ENCODE results near the gene ZFPL1.

The ZFPL1 gene

GRCh38 chr11:65121865-65122696, 38.1 kb downstream of the ZFPL1 start, which contains the start of the genes FAU and MRPL49:
Gene FAU, minus strand, starts transcription at chr11:65122134. Its CDS starts 321 bp downstream, at chr11:65121813.
Gene MRPL49, plus strand, starts transcription at chr11:65122321. Its CDS starts 26 bp downstream, at chr11:65122347.
- Mint-ChIP-seq H3K36me3 (ENCODE audit: low read depth) (peaks cover 70% of the 10 kb centered on the region), H3K9me3 (no peaks in the 10 kb centered on the region), H3K27ac (peak within 1 kb of the TSS; percentile 97), H3K4me3 (peak within 1 kb of the TSS; percentile 100), H3K4me1 (ENCODE audit: low read depth) (peaks cover 61% of the 10 kb centered on the region), H3K27me3 (no peaks in the 10 kb centered on the region)

- H3K4me1 Mint-ChIP-seq (ENCODE audit: low read depth): peaks cover 44% of the 10 kb centered on the region
- no peaks in the 10 kb centered on the region for H3K9me3 Mint-ChIP-seq
- H3K36me3 Mint-ChIP-seq (ENCODE audit: low read depth): peaks cover 55% of the 10 kb centered on the region
- H3K27ac Mint-ChIP-seq: peak overlapping the region; percentile 69
- no peaks in the 10 kb centered on the region for H3K27me3 Mint-ChIP-seq
- peak overlapping the region; percentile 68 for H3K4me3 Mint-ChIP-seq
Observed at GRCh38 chr11:65124480-65125196, 40.6 kb downstream of the ZFPL1 start.

GRCh38 chr11:65125197-65126056, 41.4 kb downstream of the ZFPL1 start:
- Mint-ChIP-seq H3K36me3 (ENCODE audit: low read depth) (peaks cover 47% of the 10 kb centered on the region), H3K9me3 (no peaks in the 10 kb centered on the region), H3K4me1 (ENCODE audit: low read depth) (peaks cover 38% of the 10 kb centered on the region), H3K27me3 (no peaks in the 10 kb centered on the region), H3K27ac (no peak overlapping the region), H3K4me3 (no peak overlapping the region)

GRCh38 chr11:65126624-65127274, 42.7 kb downstream of the ZFPL1 start:
- H3K36me3 Mint-ChIP-seq (ENCODE audit: low read depth): peaks cover 41% of the 10 kb centered on the region
- H3K27ac Mint-ChIP-seq: peak overlapping the region; percentile 15
- no peaks in the 10 kb centered on the region for H3K9me3 Mint-ChIP-seq
- peaks cover 33% of the 10 kb centered on the region for H3K4me1 Mint-ChIP-seq (ENCODE audit: low read depth)
- no peaks in the 10 kb centered on the region for H3K27me3 Mint-ChIP-seq
- no peak overlapping the region for H3K4me3 Mint-ChIP-seq

- peaks cover 33% of the 10 kb centered on the region for H3K36me3 Mint-ChIP-seq (ENCODE audit: low read depth)
- no peaks in the 10 kb centered on the region for H3K27me3 Mint-ChIP-seq
- H3K4me1 Mint-ChIP-seq (ENCODE audit: low read depth): peaks cover 34% of the 10 kb centered on the region
- no peaks in the 10 kb centered on the region for H3K9me3 Mint-ChIP-seq
- no peak overlapping the region for H3K27ac Mint-ChIP-seq
- no peak overlapping the region for H3K4me3 Mint-ChIP-seq
Observed at GRCh38 chr11:65127473-65128181, 43.6 kb downstream of the ZFPL1 start.

- H3K4me3 Mint-ChIP-seq: no peak overlapping the region
- H3K27ac Mint-ChIP-seq: no peak overlapping the region
Observed at GRCh38 chr11:65128182-65129145, 44.4 kb downstream of the ZFPL1 start.

GRCh38 chr11:65129649-65130441, 45.8 kb downstream of the ZFPL1 start:
- H3K4me1 Mint-ChIP-seq (ENCODE audit: low read depth): peaks cover 34% of the 10 kb centered on the region
- no peak overlapping the region for H3K27ac Mint-ChIP-seq
- H3K9me3 Mint-ChIP-seq: no peaks in the 10 kb centered on the region
- no peak overlapping the region for H3K4me3 Mint-ChIP-seq
- no peaks in the 10 kb centered on the region for H3K27me3 Mint-ChIP-seq
- H3K36me3 Mint-ChIP-seq (ENCODE audit: low read depth): peaks cover 26% of the 10 kb centered on the region

More at GRCh38 chr11:65128182-65129145, 44.4 kb downstream of the ZFPL1 start:
- no peaks in the 10 kb centered on the region for H3K9me3 Mint-ChIP-seq
- peaks cover 36% of the 10 kb centered on the region for H3K4me1 Mint-ChIP-seq (ENCODE audit: low read depth)
- H3K36me3 Mint-ChIP-seq (ENCODE audit: low read depth): peaks cover 33% of the 10 kb centered on the region
- no peaks in the 10 kb centered on the region for H3K27me3 Mint-ChIP-seq

GRCh38 chr11:65130631-65131416, 46.8 kb downstream of the ZFPL1 start:
- Mint-ChIP-seq H3K4me3 (no peak overlapping the region), H3K36me3 (ENCODE audit: low read depth) (peaks cover 22% of the 10 kb centered on the region), H3K9me3 (no peaks in the 10 kb centered on the region), H3K27ac (no peak overlapping the region), H3K27me3 (no peaks in the 10 kb centered on the region), H3K4me1 (ENCODE audit: low read depth) (peaks cover 43% of the 10 kb centered on the region)

- H3K9me3 Mint-ChIP-seq: no peaks in the 10 kb centered on the region
- H3K4me3 Mint-ChIP-seq: no peak overlapping the region
- no peak overlapping the region for H3K27ac Mint-ChIP-seq
- H3K36me3 Mint-ChIP-seq (ENCODE audit: low read depth): peaks cover 19% of the 10 kb centered on the region
- no peaks in the 10 kb centered on the region for H3K27me3 Mint-ChIP-seq
- peaks cover 49% of the 10 kb centered on the region for H3K4me1 Mint-ChIP-seq (ENCODE audit: low read depth)
Observed at GRCh38 chr11:65131417-65131776, 47.4 kb downstream of the ZFPL1 start.

- no peaks in the 10 kb centered on the region for H3K9me3 Mint-ChIP-seq
- H3K36me3 Mint-ChIP-seq (ENCODE audit: low read depth): peaks cover 14% of the 10 kb centered on the region
Observed at GRCh38 chr11:65131895-65132237, 47.8 kb downstream of the ZFPL1 start.

GRCh38 chr11:65132238-65132987, 48.4 kb downstream of the ZFPL1 start:
- Mint-ChIP-seq H3K36me3 (ENCODE audit: low read depth) (peaks cover 9% of the 10 kb centered on the region), H3K27me3 (no peaks in the 10 kb centered on the region), H3K27ac (peak overlapping the region; percentile 100), H3K9me3 (no peaks in the 10 kb centered on the region), H3K4me1 (ENCODE audit: low read depth) (peaks cover 54% of the 10 kb centered on the region), H3K4me3 (peak overlapping the region; percentile 99)

More at GRCh38 chr11:65131895-65132237, 47.8 kb downstream of the ZFPL1 start:
- H3K27ac Mint-ChIP-seq: no peak overlapping the region
- no peak overlapping the region for H3K4me3 Mint-ChIP-seq
- H3K27me3 Mint-ChIP-seq: no peaks in the 10 kb centered on the region
- peaks cover 53% of the 10 kb centered on the region for H3K4me1 Mint-ChIP-seq (ENCODE audit: low read depth)
